ENCODE measurements around the gene BCL10.

Gene BCL10

GRCh38 chr1:85259118-85259911 lies 17.1 kb downstream of the BCL10 start, which contains the start of gene C1orf52 (continued):
- 0 out of 2 replicates have a peak, but pooled peaks have one; percentile 59 for TF ChIP-seq YY2 (tag by site-specific recombination; IDR thresholded peaks at IDR 0.05)
- TF ChIP-seq BCL6B (tag by site-specific recombination; IDR thresholded peaks at IDR 0.05), result no peak
- TF ChIP-seq TCF7L2 (IDR thresholded peaks at IDR 0.05; ENCODE audit: borderline replicate concordance, low read depth, low read length), result no peak
- peak; percentile 83; the same call in 1 of the 2 replicates for TF ChIP-seq ZNF501 (tag by site-specific recombination; IDR thresholded peaks at IDR 0.05)
- peak; percentile 62 for TF ChIP-seq ZFHX2 (tag by site-specific recombination; conservative IDR thresholded peaks at IDR 0.05)
- peak; percentile 30; the same call in 1 of the 2 replicates for TF ChIP-seq REST (tag by site-specific recombination; IDR thresholded peaks at IDR 0.05)
- no peak for TF ChIP-seq TRIM28 (IDR thresholded peaks at IDR 0.05; ENCODE audit: borderline replicate concordance, low read length)
- no peak for TF ChIP-seq ZNF175 (tag by site-specific recombination; IDR thresholded peaks at IDR 0.05)
- no peak for TF ChIP-seq REPIN1 (tag by site-specific recombination; IDR thresholded peaks at IDR 0.05; ENCODE audit: low read depth)
- TF ChIP-seq GLI2 (tag by site-specific recombination; IDR thresholded peaks at IDR 0.05; ENCODE audit: borderline replicate concordance, low read depth), result no peak
- peak; percentile 84 for TF ChIP-seq ZNF660 (tag by site-specific recombination; IDR thresholded peaks at IDR 0.05)

GRCh38 chr1:85258536-85259117 lies 17.8 kb downstream of the BCL10 start:
- H3K27ac ChIP-seq (ENCODE audit: extremely low read depth, low read depth, low read length), result no peak overlapping the region; the same call in 1 of the 2 replicates
- TF ChIP-seq PATZ1 (tag by site-specific recombination; IDR thresholded peaks at IDR 0.05) (peak; percentile 27; the same call in 1 of the 2 replicates), ZBTB11 (tag by site-specific recombination; conservative IDR thresholded peaks at IDR 0.05; ENCODE audit: low read depth) (no peak)
- H3K36me3 ChIP-seq (ENCODE audit: control insufficient read depth in 2 of 2, insufficient read depth in 1 of 2, low read length in 2 of 2), result peaks cover 24 to 42% of the 10 kb centered on the region in 2 experiments
- peak overlapping the region; percentile 94 for H3K4me3 ChIP-seq (ENCODE audit: low read depth, low read length)
- ChIA-PET CTCF (interaction anchor here (0.5 to 11.6 kb wide), 36 partner anchors 10 to 899 kb away, joined by 3 to 206 read pairs (median 4); partner anchors contain the start of gene BCL10), POLR2A (interaction anchor here (0.7 to 2.6 kb wide), 12 partner anchors 18 to 353 kb away, joined by 3 to 30 read pairs (median 3); partner anchors contain the start of genes BCL10, DDAH1 and SYDE2)
- 0 out of 2 replicates have a peak, but pooled peaks cover 2% of the 10 kb centered on the region for H3K4me1 ChIP-seq (ENCODE audit: control insufficient read depth, insufficient read depth, low read length)
- H3K9me3 ChIP-seq (ENCODE audit: control insufficient read depth, insufficient read depth, low read depth, low read length), result no peaks in the 10 kb centered on the region
